Osteoblast (primary cell): Measurements from ENCODE around the gene FDX2. TPM values are rescaled to one million over a fixed set of nuclear protein-coding genes. Genes with fewer than 3 reads are reported as not detected.

Experiments used
- DNase-seq: peaks from one replicate; pipeline ENCODE4 v3.0.0; 2011; ENCODE audit warnings: low spot score, mixed read lengths; ENCODE audit not compliant: insufficient read length; ENCODE audit errors: missing footprints
- H2AFZ ChIP-seq: 2 replicates; pipeline ENCODE4 v1.6.0; 2011; ENCODE audit warnings: mild to moderate bottlenecking, low read length
- H3K27ac ChIP-seq: 2 replicates; pipeline ENCODE4 v1.5.1; 2011; ENCODE audit warnings: mild to moderate bottlenecking, low read depth, low read length, moderate library complexity
- H3K27me3 ChIP-seq: 2 replicates; pipeline ENCODE4 v1.6.0; 2012; ENCODE audit warnings: mild to moderate bottlenecking, control low read depth, inconsistent platforms, low read length, moderate library complexity; ENCODE audit not compliant: insufficient read depth
- H3K36me3 ChIP-seq: 2 replicates; pipeline ENCODE4 v1.5.1; 2011; ENCODE audit warnings: mild to moderate bottlenecking, low read length, control low read depth, moderate library complexity; ENCODE audit not compliant: insufficient read depth
- H3K4me1 ChIP-seq: 2 replicates; pipeline ENCODE4 v1.5.1; 2011; ENCODE audit warnings: mild to moderate bottlenecking, low read length, control low read depth, moderate library complexity; ENCODE audit not compliant: insufficient read depth
- H3K4me2 ChIP-seq: 2 replicates; pipeline ENCODE4 v1.6.0; 2011; ENCODE audit warnings: mild to moderate bottlenecking, low read length; ENCODE audit not compliant: insufficient read depth
- H3K4me3 ChIP-seq: fragments of 200-600 bp; sonication (generic); 3 replicates; pipeline ENCODE4 v1.5.1; 2012; ENCODE audit warnings: mild to moderate bottlenecking, low read length, inconsistent platforms; ENCODE audit not compliant: insufficient read depth
- H3K79me2 ChIP-seq: 2 replicates; pipeline ENCODE4 v1.6.0; 2012; ENCODE audit warnings: mild to moderate bottlenecking, low read length, control low read depth, inconsistent platforms; ENCODE audit not compliant: insufficient read depth
- H3K9me3 ChIP-seq: 2 replicates; pipeline ENCODE4 v1.5.1; 2011; ENCODE audit warnings: low read depth, low read length, control low read depth
- H4K20me1 ChIP-seq: 2 replicates; pipeline ENCODE4 v1.6.0; 2012; ENCODE audit warnings: mild to moderate bottlenecking, low read length, control low read depth; ENCODE audit not compliant: insufficient read depth
- total RNA-seq: library from RNA; depleted of rRNA; stranded (reverse); fragments of >200 nt; gene quantifications from 2 replicates; pipeline ENCODE4 v1.2.3, GENCODE V29; 2012
- TF ChIP-seq, protein P1 (sequence below): IDR thresholded peaks from 2 replicates; pipeline ENCODE4 v1.5.1; 2011; ENCODE audit warnings: mild to moderate bottlenecking, low read depth, low read length, moderate library complexity; ENCODE audit errors: extremely low read depth

Gene FDX2
- total RNA-seq, 1 donor = 17.7 TPM

DNA sequence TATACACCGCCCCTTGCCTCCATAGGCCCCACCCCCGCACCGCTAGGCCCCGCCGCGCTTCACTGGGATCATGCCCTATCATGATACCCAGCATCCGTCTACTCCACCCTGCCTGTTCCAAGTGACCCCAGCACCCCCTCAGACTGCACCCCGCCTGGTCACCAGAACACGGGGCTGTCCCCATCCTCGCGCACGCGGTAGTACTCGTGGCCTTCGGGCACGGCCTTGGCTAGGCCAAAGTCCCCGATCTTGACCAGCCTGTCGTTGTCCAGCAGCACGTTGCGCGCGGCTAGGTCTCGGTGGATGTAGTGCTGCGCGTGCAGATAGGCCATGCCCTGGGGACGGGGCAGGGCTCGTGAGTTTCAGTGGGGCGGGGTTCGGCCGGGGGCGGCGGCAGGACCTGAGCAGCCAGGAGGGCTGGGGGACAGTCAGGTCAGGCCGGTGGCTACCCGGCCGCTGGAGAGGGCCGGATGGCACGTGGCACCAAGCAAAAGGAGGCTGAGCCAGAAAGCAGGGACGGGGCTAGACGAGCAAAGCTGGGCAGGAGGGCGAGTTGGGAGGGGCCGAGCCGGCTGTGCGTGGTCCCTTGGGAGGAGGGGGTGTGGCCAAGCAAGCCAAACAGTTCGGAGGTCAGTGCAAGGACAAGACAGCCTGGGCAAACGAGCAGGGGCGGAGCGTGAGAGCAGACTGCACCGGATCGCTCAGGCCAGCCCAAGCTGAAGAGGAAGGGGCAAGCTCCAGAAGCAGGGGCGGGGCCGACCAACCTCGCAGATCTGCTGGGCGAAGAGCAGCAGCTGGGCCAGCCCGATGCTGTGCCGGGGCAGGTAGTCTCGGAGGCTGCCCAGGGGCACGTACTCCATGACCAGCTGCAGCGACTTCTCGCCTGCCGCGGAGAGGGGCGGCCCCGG, 37.2 kb upstream of the FDX2 start:
- Histone ChIP-seq H3K9me3 (no peaks in the 10 kb centered on the region), H4K20me1 (no peaks in the 10 kb centered on the region), H2AFZ (no peak overlapping the region), H3K27me3 (no peaks in the 10 kb centered on the region), H3K79me2 (no peaks in the 10 kb centered on the region), H3K4me3 (no peak overlapping the region), H3K27ac (no peak overlapping the region), H3K36me3 (peaks cover 46% of the 10 kb centered on the region), H3K4me1 (no peaks in the 10 kb centered on the region), H3K4me2 (no peak overlapping the region)
- peak; percentile 72 for DNase-seq
- TF ChIP-seq, protein P1, sequence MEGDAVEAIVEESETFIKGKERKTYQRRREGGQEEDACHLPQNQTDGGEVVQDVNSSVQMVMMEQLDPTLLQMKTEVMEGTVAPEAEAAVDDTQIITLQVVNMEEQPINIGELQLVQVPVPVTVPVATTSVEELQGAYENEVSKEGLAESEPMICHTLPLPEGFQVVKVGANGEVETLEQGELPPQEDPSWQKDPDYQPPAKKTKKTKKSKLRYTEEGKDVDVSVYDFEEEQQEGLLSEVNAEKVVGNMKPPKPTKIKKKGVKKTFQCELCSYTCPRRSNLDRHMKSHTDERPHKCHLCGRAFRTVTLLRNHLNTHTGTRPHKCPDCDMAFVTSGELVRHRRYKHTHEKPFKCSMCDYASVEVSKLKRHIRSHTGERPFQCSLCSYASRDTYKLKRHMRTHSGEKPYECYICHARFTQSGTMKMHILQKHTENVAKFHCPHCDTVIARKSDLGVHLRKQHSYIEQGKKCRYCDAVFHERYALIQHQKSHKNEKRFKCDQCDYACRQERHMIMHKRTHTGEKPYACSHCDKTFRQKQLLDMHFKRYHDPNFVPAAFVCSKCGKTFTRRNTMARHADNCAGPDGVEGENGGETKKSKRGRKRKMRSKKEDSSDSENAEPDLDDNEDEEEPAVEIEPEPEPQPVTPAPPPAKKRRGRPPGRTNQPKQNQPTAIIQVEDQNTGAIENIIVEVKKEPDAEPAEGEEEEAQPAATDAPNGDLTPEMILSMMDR = no peak

DNA sequence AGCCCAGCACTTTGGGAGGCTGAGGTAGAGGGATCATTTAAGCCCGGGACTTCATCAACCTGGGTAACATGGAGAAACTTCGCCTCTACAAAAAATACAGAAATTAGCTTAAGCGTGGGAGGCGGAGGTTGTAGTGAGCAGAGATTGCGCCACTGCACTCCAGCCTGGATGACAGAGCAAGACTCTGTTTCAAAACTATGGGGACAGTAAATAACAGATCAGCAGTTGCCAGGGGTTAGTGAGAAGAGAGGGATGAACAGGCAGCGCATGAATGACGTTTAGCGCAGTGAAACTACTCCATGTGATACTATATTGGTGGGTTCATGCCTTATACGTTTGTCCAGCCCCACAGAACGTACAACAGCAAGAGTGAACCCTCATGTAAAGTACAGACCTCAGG, 30.7 kb upstream of the FDX2 start:
- no peak overlapping the region for H3K4me3 ChIP-seq
- DNase-seq = peak; percentile 18
- H3K79me2 ChIP-seq = no peaks in the 10 kb centered on the region
- peaks cover 5% of the 10 kb centered on the region for H3K4me1 ChIP-seq
- no peak overlapping the region for H2AFZ ChIP-seq
- H3K36me3 ChIP-seq = peaks cover 11% of the 10 kb centered on the region
- no peaks in the 10 kb centered on the region for H4K20me1 ChIP-seq
- H3K4me2 ChIP-seq = peak overlapping the region; percentile 20
- H3K27ac ChIP-seq = no peak overlapping the region
- no peaks in the 10 kb centered on the region for H3K27me3 ChIP-seq
- TF ChIP-seq, protein P1 = no peak
- H3K9me3 ChIP-seq = no peaks in the 10 kb centered on the region

DNA sequence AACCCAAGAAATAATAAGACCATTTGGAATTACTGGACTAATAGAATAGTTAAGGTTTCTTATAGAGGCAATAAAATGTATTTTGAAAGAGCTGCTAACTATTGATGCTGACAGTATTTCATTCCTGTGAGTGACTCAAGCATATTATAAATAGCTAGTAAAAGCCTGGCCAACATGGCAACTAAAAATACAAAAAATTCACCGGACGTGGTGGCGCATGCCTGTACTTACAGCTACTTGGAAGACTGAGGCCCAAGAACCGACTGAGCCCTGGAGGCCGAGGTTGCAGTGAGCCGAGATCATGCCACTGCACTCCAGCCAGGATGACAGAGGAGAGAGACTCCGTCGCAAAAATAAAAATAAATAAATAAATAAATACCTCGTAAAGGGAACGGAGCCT, 29.0 kb upstream of the FDX2 start:
- TF ChIP-seq, protein P1 = no peak
- Histone ChIP-seq H3K27me3 (no peaks in the 10 kb centered on the region), H3K27ac (no peak overlapping the region), H4K20me1 (no peaks in the 10 kb centered on the region), H3K9me3 (no peaks in the 10 kb centered on the region), H3K4me2 (no peak overlapping the region), H3K79me2 (no peaks in the 10 kb centered on the region), H2AFZ (no peak overlapping the region), H3K36me3 (peaks cover 2% of the 10 kb centered on the region), H3K4me1 (peaks cover 5% of the 10 kb centered on the region), H3K4me3 (no peak overlapping the region)
- peak; percentile 4 for DNase-seq

DNA sequence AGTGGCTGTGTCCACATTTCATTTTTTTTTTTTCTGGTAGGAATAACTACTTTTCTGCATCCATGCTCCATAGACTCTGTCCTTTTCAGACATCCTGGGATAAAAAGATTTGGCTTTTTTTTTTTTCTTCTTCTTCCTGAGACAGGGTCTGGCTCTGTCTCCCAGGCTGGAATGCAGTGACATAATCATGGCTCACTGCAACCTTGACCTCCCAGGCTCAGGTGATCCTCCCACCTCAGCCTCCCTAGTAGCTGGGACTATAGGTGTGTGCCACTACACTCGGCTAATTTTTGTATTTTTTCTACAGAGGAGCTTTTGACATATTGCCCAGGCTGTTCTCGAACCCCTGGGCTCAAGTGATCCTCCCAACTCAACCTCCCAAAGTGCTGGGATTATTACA, 27.7 kb upstream of the FDX2 start:
- H3K27me3 ChIP-seq = no peaks in the 10 kb centered on the region
- no peak overlapping the region for H3K4me2 ChIP-seq
- no peaks in the 10 kb centered on the region for H3K79me2 ChIP-seq
- no peak overlapping the region for H3K27ac ChIP-seq
- TF ChIP-seq, protein P1 = no peak
- H3K4me3 ChIP-seq = no peak overlapping the region
- no peaks in the 10 kb centered on the region for H3K9me3 ChIP-seq
- DNase-seq = no peak
- no peaks in the 10 kb centered on the region for H4K20me1 ChIP-seq
- peaks cover 5% of the 10 kb centered on the region for H3K4me1 ChIP-seq
- no peaks in the 10 kb centered on the region for H3K36me3 ChIP-seq
- no peak overlapping the region for H2AFZ ChIP-seq
